K562 (cell line): ENCODE data around the gene ARHGAP15. TPM values are rescaled to one million over a fixed set of nuclear protein-coding genes. Genes with fewer than 3 reads are reported as not detected.

ENCODE experiments used
- ATAC-seq: fragments of 200-7000 bp; cut with Tn5 transposase; 3 replicates; pipeline ENCODE4 v1.9.1; 2020; ENCODE audit warnings: moderate library complexity
- BruUV-seq: library from RNA; stranded (reverse); fragments of 400-500 nt; replicated peaks from 2 replicates; lab custom pipeline; 2021; lab: Mats Ljungman, UMichigan
- CTCF ChIA-PET: fragments of 300-600 bp; formaldehyde crosslinking; extraction: SDS; loops from one replicate; lab custom pipeline; 2021; ENCODE audit warnings: low intra/inter-chr PET ratio; lab: Yijun Ruan, JAX
- POLR2A ChIA-PET: fragments of 300-600, 350-650 bp; sonication (Branson Sonifier 250); formaldehyde crosslinking; extraction: SDS; loops from one replicate; lab custom pipeline; 2021; ENCODE audit warnings: antibody characterized with exemption, inconsistent platforms; lab: Yijun Ruan, JAX
- DNase-seq, 4 experiments: peaks; one replicate each; pipeline versions ENCODE4 v3.0.0 to v3.0.0-alpha.2; 2011 to 2018; ENCODE audit warnings: low spot score in 3 of 4, mixed read lengths in 3 of 4; ENCODE audit errors: extremely low read depth in 1 of 4
- FAIRE-seq: peaks from 2 replicates; lab custom pipeline; 2011; peaks lifted over from hg19 to GRCh38; lab: Jason Lieb, UNC
- H2AFZ ChIP-seq: 2 replicates; pipeline ENCODE4 v1.6.0; 2011; ENCODE audit warnings: low read depth, low read length, control low read depth, inconsistent platforms
- H3K27ac ChIP-seq: fragments of 200-600 bp; 3 replicates; pipeline ENCODE4 v1.8.0; 2011; ENCODE audit warnings: low read depth, mild to moderate bottlenecking, control low read depth, inconsistent platforms, low read length, moderate library complexity, mixed read lengths; ENCODE audit errors: extremely low read depth
- H3K27me3 ChIP-seq, 2 experiments: fragments of 300-600 bp in 1 of 2; 2 replicates in 1 of 2; 3 replicates in 1 of 2; pipeline versions ENCODE4 v1.6.0 to v1.8.0; 2011; ENCODE audit warnings: inconsistent platforms in 2 of 2, low read length in 2 of 2, mild to moderate bottlenecking in 1 of 2, mixed read lengths in 1 of 2, moderate library complexity in 1 of 2; ENCODE audit not compliant: control insufficient read depth in 2 of 2, insufficient read depth in 2 of 2
- H3K36me3 ChIP-seq: fragments of 300-600 bp; 3 replicates; pipeline ENCODE4 v1.8.0; 2011; ENCODE audit warnings: mild to moderate bottlenecking, low read length, inconsistent platforms; ENCODE audit not compliant: control insufficient read depth, insufficient read depth
- H3K4me1 ChIP-seq, 2 experiments: fragments of 200-600 bp in 1 of 2; replicated peaks in 1 of 2; 2 replicates in 1 of 2; 3 replicates in 1 of 2; pipeline versions ENCODE4 v1.5.1 to v1.8.0; 2011; ENCODE audit warnings: inconsistent platforms in 2 of 2, low read length in 2 of 2, mild to moderate bottlenecking in 1 of 2, mixed read lengths in 1 of 2, moderate library complexity in 1 of 2; ENCODE audit not compliant: control insufficient read depth in 2 of 2, insufficient read depth in 2 of 2
- H3K4me2 ChIP-seq: 2 replicates; pipeline ENCODE4 v1.6.1; 2011; ENCODE audit warnings: low read length, control low read depth, inconsistent platforms, mixed read lengths; ENCODE audit not compliant: insufficient read depth
- H3K4me3 ChIP-seq: fragments of 200-600 bp; sonication (generic), shearing (Covaris generic); 2 replicates; pipeline ENCODE4 v1.5.1; 2016; ENCODE audit warnings: control low read depth, inconsistent platforms
- H3K79me2 ChIP-seq: fragments of 200-600 bp; 3 replicates; pipeline ENCODE4 v1.8.0; 2011; ENCODE audit warnings: low read length, inconsistent platforms; ENCODE audit not compliant: control insufficient read depth, insufficient read depth
- H3K9ac ChIP-seq, 2 experiments: 2 replicates each; pipeline versions ENCODE4 v1.6.0 to v1.6.1; 2011; ENCODE audit warnings: low read depth in 2 of 2, low read length in 2 of 2, control low read depth in 1 of 2, inconsistent platforms in 1 of 2, mild to moderate bottlenecking in 1 of 2, mixed read lengths in 1 of 2; ENCODE audit not compliant: insufficient read depth in 1 of 2
- H3K9me1 ChIP-seq: one replicate; pipeline ENCODE4 v1.6.0; 2011; ENCODE audit warnings: inconsistent platforms, mild to moderate bottlenecking, low read length, moderate library complexity; ENCODE audit not compliant: control insufficient read depth, insufficient read depth
- H3K9me3 ChIP-seq: replicated peaks from 2 replicates; pipeline ENCODE4 v1.5.1; 2011; ENCODE audit warnings: low read depth, low read length, inconsistent platforms; ENCODE audit not compliant: control insufficient read depth, insufficient read depth
- H4K20me1 ChIP-seq: replicated peaks from 2 replicates; pipeline ENCODE4 v1.6.1; 2011; ENCODE audit warnings: low read length, inconsistent platforms, mixed read lengths; ENCODE audit not compliant: control insufficient read depth, insufficient read depth
- MAFK ChIP-seq: IDR thresholded peaks from 2 replicates; pipeline ENCODE4 v1.6.1; 2011; ENCODE audit warnings: low read length, improper control_type of control experiment
- NR2C1 ChIP-seq, 2 experiments: fragments of 450-650 bp; IDR thresholded peaks; 2 replicates each; pipeline ENCODE4 v1.6.1; 2017; ENCODE audit warnings: mild to moderate bottlenecking in 2 of 2, antibody characterized with exemption in 1 of 2, inconsistent platforms in 1 of 2, missing compliant biosample characterization in 1 of 2, missing genetic modification characterization in 1 of 2
- TCF7 ChIP-seq: sonication (generic); IDR thresholded peaks from 2 replicates; pipeline ENCODE4 v1.6.1; 2016; ENCODE audit warnings: antibody characterized with exemption, borderline replicate concordance
- WGBS: fragments of 100-300 bp; shearing (Covaris generic); methylation state at CpG from one replicate; pipeline ENCODE4 v1.1.6; 2016; ENCODE audit warnings: low coverage, mixed read lengths; ENCODE audit not compliant: insufficient coverage; ENCODE audit errors: missing lambda C conversion rate; 5-methylcytosine and 5-hydroxymethylcytosine counted together
- in situ Hi-C: fragments of 300-500 bp; cut with MboI; formaldehyde crosslinking; loops from 4 replicates; pipeline ENCODE4 v1.15.0; 2018; ENCODE audit warnings: inconsistent platforms, mixed read lengths
- intact Hi-C: fragments of 100-400 bp; cut with micrococcal nuclease; formaldehyde crosslinking; loops from 2 replicates; pipeline ENCODE4 v1.14.2; 2022
- polyA plus RNA-seq, 8 experiments: library from polyadenylated mRNA; depleted of rRNA in 4 of 8; stranded (reverse) in 5 of 8; unstranded in 3 of 8; fragments of >200 nt; fragmentation: Nextera tagmentation in 2 of 8; fragmentation: Illumina TruSeq in 1 of 8; extraction: Ambion mirVana in 2 of 8; extraction: Trizol in 1 of 8; gene quantifications; 2 replicates each; pipeline versions ENCODE4 v1.2.1 to v1.2.3, GENCODE V29; 2011 to 2014; ENCODE audit warnings: inconsistent platforms in 1 of 8, missing spikeins in 1 of 8
- total RNA-seq, 7 experiments: library from RNA; depleted of rRNA in 6 of 7; stranded (reverse); fragments of >200 nt in 6 of 7; fragmentation: Illumina TruSeq in 2 of 7; extraction: Trizol in 2 of 7; gene quantifications; 2 replicates each; pipeline versions ENCODE4 v1.2.1 to v1.2.3, GENCODE V29; 2011 to 2021; ENCODE audit warnings: low replicate concordance in 1 of 7

ARHGAP15 gene
- total and polyA plus RNA-seq, 9 of the 15 experiments (the other 6 are each of a cell fraction or from before 2014, with no cell fraction given), result 1.5 to 17.9 (median 7.9) TPM

- BruUV-seq, result no TSS peak
- in situ Hi-C loops (no loop called here), intact Hi-C loops (no loop called here)
- Histone ChIP-seq H3K27ac (no peak overlapping the region), H3K4me1 (no peaks in the 10 kb centered on the region), H3K36me3 (no peaks in the 10 kb centered on the region), H3K4me3 (no peak overlapping the region), H3K4me2 (no peak overlapping the region), H4K20me1 (no peaks in the 10 kb centered on the region), H3K9me3 (no peaks in the 10 kb centered on the region), H3K79me2 (no peaks in the 10 kb centered on the region), H3K27me3 (no peaks in the 10 kb centered on the region), H2AFZ (no peak overlapping the region), H3K9ac (no peak overlapping the region), H3K9me1 (no peaks in the 10 kb centered on the region)
- ChIA-PET CTCF (no interaction called here), POLR2A (no interaction called here)
- ATAC-seq (no peak), DNase-seq (no peak), FAIRE-seq (no peak)
- WGBS, result 21% methylated on average over 2 of the region's 2 CpGs
- TF ChIP-seq MAFK, result no peak
- TF ChIP-seq, all 486 proteins: peak for 0
Observed at GRCh38 chr2:143124445-143124844, 4.8 kb upstream of the ARHGAP15 start.

GRCh38 chr2:143125717-143126116 is 3.5 kb upstream of the ARHGAP15 start:
- ATAC-seq, result no peak
- no peak overlapping the region for H3K27ac ChIP-seq
- no peaks in the 10 kb centered on the region for H3K9me3 ChIP-seq
- no peaks in the 10 kb centered on the region for H3K9me1 ChIP-seq
- no peak for FAIRE-seq
- H3K9ac ChIP-seq, result no peak overlapping the region
- POLR2A ChIA-PET, result no interaction called here
- CTCF ChIA-PET, result no interaction called here
- H3K4me2 ChIP-seq, result no peak overlapping the region
- H4K20me1 ChIP-seq, result no peaks in the 10 kb centered on the region
- no peak overlapping the region for H2AFZ ChIP-seq
- H3K79me2 ChIP-seq, result 0 out of 3 replicates have a peak, but pooled peaks cover 5% of the 10 kb centered on the region
- no TSS peak for BruUV-seq
- in situ Hi-C loops, result no loop called here
- WGBS, result 11% methylated on average over 2 of the region's 2 CpGs
- no peak overlapping the region for H3K4me3 ChIP-seq
- TF ChIP-seq NR2C1 (IDR thresholded peaks at IDR 0.05) (no peak), NR2C1 (tag; IDR thresholded peaks at IDR 0.05) (peak; percentile 62), TCF7 (no peak)
- no peaks in the 10 kb centered on the region for H3K36me3 ChIP-seq
- intact Hi-C loops, result no loop called here
- H3K4me1 ChIP-seq, result no peaks in the 10 kb centered on the region
- no peak for DNase-seq
- H3K27me3 ChIP-seq, result no peaks in the 10 kb centered on the region
